CD8-positive, alpha-beta memory T cell (primary cell): ENCODE measurements around the gene RFX3. TPM values are rescaled to one million over a fixed set of nuclear protein-coding genes. Genes with fewer than 3 reads are reported as not detected.

ENCODE experiments used
- CTCF ChIA-PET: fragments of 350-600 bp; sonication (Branson Sonifier 250); formaldehyde crosslinking; loops from one replicate; lab custom pipeline; 2021; ENCODE audit warnings: antibody characterized with exemption; lab: Charles Lee
- POLR2A ChIA-PET: fragments of 350-600 bp; sonication (Branson Sonifier 250); formaldehyde crosslinking; loops from one replicate; lab custom pipeline; 2021; ENCODE audit warnings: antibody characterized with exemption; lab: Charles Lee
- DNase-seq, 5 donors: peaks; one replicate each; pipeline versions ENCODE4 v3.0.0 to v3.0.0-alpha.2; 2020 to 2022; ENCODE audit warnings: mixed read lengths in 1 of 5
- H3K27ac ChIP-seq: one replicate; pipeline ENCODE4 v1.7.0; 2013; ENCODE audit warnings: low read depth, mild to moderate bottlenecking, low read length, moderate library complexity
- H3K27me3 ChIP-seq: 2 replicates; pipeline ENCODE4 v1.7.0; 2013; ENCODE audit warnings: low read length, mild to moderate bottlenecking; ENCODE audit not compliant: insufficient read depth, poor library complexity, severe bottlenecking
- H3K36me3 ChIP-seq: 2 replicates; pipeline ENCODE4 v1.7.0; 2013; ENCODE audit warnings: mild to moderate bottlenecking, low read length, moderate library complexity; ENCODE audit not compliant: insufficient read depth
- H3K4me1 ChIP-seq: 2 replicates; pipeline ENCODE4 v1.7.0; 2013; ENCODE audit warnings: mild to moderate bottlenecking, low read length, moderate library complexity; ENCODE audit not compliant: insufficient read depth
- H3K4me3 ChIP-seq: 2 replicates; pipeline ENCODE4 v1.7.0; 2013; ENCODE audit warnings: mild to moderate bottlenecking, low read length
- H3K9me3 ChIP-seq: 2 replicates; pipeline ENCODE4 v1.7.0; 2013; ENCODE audit warnings: mild to moderate bottlenecking, low read length
- H3K27ac Mint-ChIP-seq, 8 donors: one replicate each; pipeline ENCODE4 v1.8.0; 2020 to 2021; ENCODE audit warnings: mixed read lengths in 8 of 8, mild to moderate bottlenecking in 6 of 8, inconsistent platforms in 3 of 8, moderate library complexity in 3 of 8
- H3K27me3 Mint-ChIP-seq, 2 donors: one replicate each; pipeline ENCODE4 v1.8.0; 2020 to 2021; ENCODE audit warnings: mixed read lengths in 2 of 2, mild to moderate bottlenecking in 1 of 2, moderate library complexity in 1 of 2
- H3K36me3 Mint-ChIP-seq, 3 donors: one replicate each; pipeline ENCODE4 v1.8.0; 2020 to 2021; ENCODE audit warnings: mixed read lengths in 3 of 3, inconsistent platforms in 1 of 3, mild to moderate bottlenecking in 1 of 3
- H3K4me1 Mint-ChIP-seq, 3 donors: one replicate each; pipeline ENCODE4 v1.8.0; 2020 to 2021; ENCODE audit warnings: mixed read lengths in 3 of 3, inconsistent platforms in 1 of 3, mild to moderate bottlenecking in 1 of 3
- H3K4me3 Mint-ChIP-seq, 7 donors: one replicate each; pipeline ENCODE4 v1.8.0; 2020 to 2021; ENCODE audit warnings: mixed read lengths in 7 of 7, mild to moderate bottlenecking in 6 of 7, moderate library complexity in 4 of 7, inconsistent platforms in 2 of 7
- H3K9me3 Mint-ChIP-seq, 5 donors: one replicate each; pipeline ENCODE4 v1.8.0; 2020 to 2022; ENCODE audit warnings: mixed read lengths in 5 of 5, mild to moderate bottlenecking in 3 of 5, moderate library complexity in 2 of 5, inconsistent platforms in 1 of 5
- polyA plus RNA-seq: library from polyadenylated mRNA; unstranded; fragments of 300-500 nt; fragmentation: Illumina TruSeq; gene quantifications from one replicate; pipeline ENCODE4 v1.2.3, GENCODE V29; 2021
- total RNA-seq, 2 experiments: library from RNA; stranded (reverse); gene quantifications; one replicate each; pipeline ENCODE4 v1.2.3, GENCODE V29; 2021

RFX3 gene
- total and polyA plus RNA-seq, 3 experiments from 2014 or later, result 5.3 to 14.6 (median 14.1) TPM

- Histone ChIP-seq H3K9me3 (no peaks in the 10 kb centered on the region), H3K27me3 (no peaks in the 10 kb centered on the region), H3K4me1 (no peaks in the 10 kb centered on the region), H3K4me3 (no peak overlapping the region), H3K27ac (no peak overlapping the region), H3K36me3 (no peaks in the 10 kb centered on the region)
- Mint-ChIP-seq H3K36me3 (peaks cover 3 to 7% (median 5%) of the 10 kb centered on the region in 3 donors), H3K9me3 (no peaks in the 10 kb centered on the region), H3K27ac (no peak overlapping the region), H3K27me3 (no peaks in the 10 kb centered on the region), H3K4me1 (peaks cover 0 to 5% (median 4%) of the 10 kb centered on the region in 3 donors), H3K4me3 (no peak overlapping the region)
- CTCF ChIA-PET, result no interaction called here
- no peak for DNase-seq
- POLR2A ChIA-PET, result no interaction called here
These were observed 70.1 kb downstream of the RFX3 start for GRCh38 chr9:3455717-3456116.

GRCh38 chr9:3455094-3455493 lies 70.7 kb downstream of the RFX3 start:
- CTCF ChIA-PET, result no interaction called here
- H3K4me3 Mint-ChIP-seq, result no peak overlapping the region
- H3K36me3 Mint-ChIP-seq, result peaks cover 3 to 7% (median 5%) of the 10 kb centered on the region in 3 donors
- no peak overlapping the region for H3K27ac ChIP-seq
- H3K36me3 ChIP-seq, result no peaks in the 10 kb centered on the region
- no peaks in the 10 kb centered on the region for H3K27me3 Mint-ChIP-seq
- H3K9me3 Mint-ChIP-seq, result no peaks in the 10 kb centered on the region
- no peak for DNase-seq
- H3K27me3 ChIP-seq, result no peaks in the 10 kb centered on the region
- H3K4me3 ChIP-seq, result no peak overlapping the region
- H3K9me3 ChIP-seq, result no peaks in the 10 kb centered on the region
- peaks cover 0 to 5% (median 4%) of the 10 kb centered on the region in 3 donors for H3K4me1 Mint-ChIP-seq
- H3K27ac Mint-ChIP-seq, result peak overlapping the region in 1 of 8 donors; percentile 16
- POLR2A ChIA-PET, result no interaction called here
- H3K4me1 ChIP-seq, result no peaks in the 10 kb centered on the region

GRCh38 chr9:3451956-3452355 lies 73.8 kb downstream of the RFX3 start:
- Mint-ChIP-seq H3K4me1 (peaks cover 0 to 4% (median 2%) of the 10 kb centered on the region in 3 donors), H3K4me3 (no peak overlapping the region), H3K27me3 (no peaks in the 10 kb centered on the region), H3K27ac (no peak overlapping the region), H3K9me3 (no peaks in the 10 kb centered on the region), H3K36me3 (peaks cover 0 to 5% (median 1%) of the 10 kb centered on the region in 3 donors)
- no peaks in the 10 kb centered on the region for H3K9me3 ChIP-seq
- ChIA-PET POLR2A (no interaction called here), CTCF (interaction anchor here (0.9 kb wide), 1 partner anchor 11 kb away, joined by 4 read pairs; no protein-coding TSS in a partner anchor)
- H3K4me1 ChIP-seq, result no peaks in the 10 kb centered on the region
- H3K27me3 ChIP-seq, result no peaks in the 10 kb centered on the region
- no peaks in the 10 kb centered on the region for H3K36me3 ChIP-seq
- no peak for DNase-seq
- no peak overlapping the region for H3K4me3 ChIP-seq
- no peak overlapping the region for H3K27ac ChIP-seq

GRCh38 chr9:3447788-3448187 lies 78.0 kb downstream of the RFX3 start:
- Histone ChIP-seq H3K4me3 (no peak overlapping the region), H3K27me3 (no peaks in the 10 kb centered on the region), H3K4me1 (no peaks in the 10 kb centered on the region), H3K36me3 (no peaks in the 10 kb centered on the region), H3K27ac (no peak overlapping the region), H3K9me3 (no peaks in the 10 kb centered on the region)
- no peak overlapping the region for H3K4me3 Mint-ChIP-seq
- no peak overlapping the region for H3K27ac Mint-ChIP-seq
- ChIA-PET CTCF (no interaction called here), POLR2A (no interaction called here)
- peaks cover 2 to 8% (median 4%) of the 10 kb centered on the region in 3 donors for H3K4me1 Mint-ChIP-seq
- H3K9me3 Mint-ChIP-seq, result no peaks in the 10 kb centered on the region
- no peak for DNase-seq
- H3K27me3 Mint-ChIP-seq, result no peaks in the 10 kb centered on the region
- peaks cover 1 to 9% (median 3%) of the 10 kb centered on the region in 3 donors for H3K36me3 Mint-ChIP-seq

GRCh38 chr9:3447143-3447542 lies 78.7 kb downstream of the RFX3 start:
- Histone ChIP-seq H3K27me3 (no peaks in the 10 kb centered on the region), H3K9me3 (no peaks in the 10 kb centered on the region), H3K4me3 (no peak overlapping the region), H3K4me1 (no peaks in the 10 kb centered on the region), H3K27ac (no peak overlapping the region), H3K36me3 (no peaks in the 10 kb centered on the region)
- H3K36me3 Mint-ChIP-seq, result peaks cover 1 to 8% (median 3%) of the 10 kb centered on the region in 3 donors
- no peak overlapping the region for H3K4me3 Mint-ChIP-seq
- CTCF ChIA-PET, result no interaction called here
- DNase-seq, result no peak
- H3K27me3 Mint-ChIP-seq, result no peaks in the 10 kb centered on the region
- H3K9me3 Mint-ChIP-seq, result no peaks in the 10 kb centered on the region
- peaks cover 2 to 8% (median 4%) of the 10 kb centered on the region in 3 donors for H3K4me1 Mint-ChIP-seq
- POLR2A ChIA-PET, result no interaction called here
- H3K27ac Mint-ChIP-seq, result no peak overlapping the region

- ChIA-PET POLR2A (no interaction called here), CTCF (no interaction called here)
- no peak for DNase-seq
- Mint-ChIP-seq H3K9me3 (no peaks in the 10 kb centered on the region), H3K4me1 (peaks cover 2 to 8% (median 4%) of the 10 kb centered on the region in 3 donors), H3K27ac (no peak overlapping the region), H3K27me3 (no peaks in the 10 kb centered on the region), H3K4me3 (no peak overlapping the region), H3K36me3 (peaks cover 0 to 3% (median 3%) of the 10 kb centered on the region in 3 donors)
- no peaks in the 10 kb centered on the region for H3K9me3 ChIP-seq
- no peak overlapping the region for H3K4me3 ChIP-seq
- H3K36me3 ChIP-seq, result no peaks in the 10 kb centered on the region
- no peak overlapping the region for H3K27ac ChIP-seq
- H3K4me1 ChIP-seq, result no peaks in the 10 kb centered on the region
- no peaks in the 10 kb centered on the region for H3K27me3 ChIP-seq
These were observed 79.5 kb downstream of the RFX3 start for GRCh38 chr9:3446313-3446712.

GRCh38 chr9:3444016-3444415 lies 81.8 kb downstream of the RFX3 start:
- H3K4me1 Mint-ChIP-seq, result peaks cover 5 to 13% (median 9%) of the 10 kb centered on the region in 3 donors

GRCh38 chr9:3441197-3441816 lies 84.5 kb downstream of the RFX3 start:
- Mint-ChIP-seq H3K9me3 (no peaks in the 10 kb centered on the region), H3K4me3 (no peak overlapping the region), H3K36me3 (peaks cover 3 to 7% (median 6%) of the 10 kb centered on the region in 3 donors), H3K27me3 (no peaks in the 10 kb centered on the region), H3K27ac (no peak overlapping the region), H3K4me1 (peaks cover 5 to 13% (median 5%) of the 10 kb centered on the region in 3 donors)
- H3K36me3 ChIP-seq, result no peaks in the 10 kb centered on the region
- no peaks in the 10 kb centered on the region for H3K27me3 ChIP-seq
- ChIA-PET POLR2A (interaction anchor here (0.8 kb wide), 1 partner anchor 24 kb away, joined by 3 read pairs; no protein-coding TSS in a partner anchor), CTCF (interaction anchor here (0.7 to 2.0 kb wide), 14 partner anchors 8 to 1583 kb away, joined by 3 to 10 read pairs (median 4); no protein-coding TSS in a partner anchor)
- no peaks in the 10 kb centered on the region for H3K9me3 ChIP-seq
- no peak overlapping the region for H3K4me3 ChIP-seq
- no peaks in the 10 kb centered on the region for H3K4me1 ChIP-seq
- H3K27ac ChIP-seq, result no peak overlapping the region
- peak; percentile 4 to 55 (median 30) for DNase-seq

More at GRCh38 chr9:3444016-3444415, 81.8 kb downstream of the RFX3 start:
- Mint-ChIP-seq H3K36me3 (peaks cover 0 to 3% (median 3%) of the 10 kb centered on the region in 3 donors), H3K27me3 (no peaks in the 10 kb centered on the region), H3K27ac (peak overlapping the region in 1 of 8 donors; percentile 15), H3K9me3 (no peaks in the 10 kb centered on the region), H3K4me3 (no peak overlapping the region)
- H3K27ac ChIP-seq, result no peak overlapping the region
- no peaks in the 10 kb centered on the region for H3K36me3 ChIP-seq
- no peaks in the 10 kb centered on the region for H3K27me3 ChIP-seq
- ChIA-PET CTCF (no interaction called here), POLR2A (no interaction called here)
- no peaks in the 10 kb centered on the region for H3K9me3 ChIP-seq
- no peak overlapping the region for H3K4me3 ChIP-seq
- H3K4me1 ChIP-seq, result no peaks in the 10 kb centered on the region
- no peak for DNase-seq
